Embryonic facial prominence (tissue), 1 donor: ENCODE measurements around the gene FNIP2.
"Not testable (repeated sequence)": the region's sequence is repeated elsewhere in the genome, so short reads cannot be mapped to it uniquely, and the experiment has no call there.

ENCODE experiments used
- DNase-seq: peaks from one replicate; pipeline ENCODE4 v3.0.0-alpha.2; 2016; ENCODE audit errors: extremely low spot score

Gene FNIP2

GRCh38 chr4:158912806-158913205 lies 144.0 kb downstream of the FNIP2 start:
- no peak for DNase-seq

GRCh38 chr4:158913766-158914165 lies 144.9 kb downstream of the FNIP2 start:
- no peak for DNase-seq

GRCh38 chr4:158914218-158914617 lies 145.4 kb downstream of the FNIP2 start:
- DNase-seq, result no peak

GRCh38 chr4:158915683-158916241 lies 146.9 kb downstream of the FNIP2 start:
- DNase-seq, result no peak

GRCh38 chr4:158920452-158920996 lies 151.7 kb downstream of the FNIP2 start:
- not testable (repeated sequence) for DNase-seq

- DNase-seq, result not testable (repeated sequence)
Measured at GRCh38 chr4:158927774-158928173, 158.9 kb downstream of the FNIP2 start.

GRCh38 chr4:158929939-158930638 lies 161.3 kb downstream of the FNIP2 start:
- DNase-seq, result no peak

- no peak for DNase-seq
Measured at GRCh38 chr4:158930639-158930972, 161.8 kb downstream of the FNIP2 start.

- no peak for DNase-seq
Measured at GRCh38 chr4:158933236-158933635, 164.4 kb downstream of the FNIP2 start.

GRCh38 chr4:158934996-158935669 lies 166.3 kb downstream of the FNIP2 start:
- DNase-seq, result no peak

GRCh38 chr4:158936238-158936637 lies 167.4 kb downstream of the FNIP2 start:
- DNase-seq, result no peak

- no peak for DNase-seq
Measured at GRCh38 chr4:158938220-158939044, 169.6 kb downstream of the FNIP2 start.

- no peak for DNase-seq
Measured at GRCh38 chr4:158940271-158940670, 171.4 kb downstream of the FNIP2 start.

GRCh38 chr4:158941321-158941720 lies 172.5 kb downstream of the FNIP2 start:
- no peak for DNase-seq

GRCh38 chr4:158941895-158942294 lies 173.1 kb downstream of the FNIP2 start:
- DNase-seq, result no peak

GRCh38 chr4:158945529-158946108 lies 176.8 kb downstream of the FNIP2 start:
- no peak for DNase-seq

- DNase-seq, result no peak
Measured at GRCh38 chr4:158946825-158947224, 178.0 kb downstream of the FNIP2 start.

- DNase-seq, result no peak
Measured at GRCh38 chr4:158948071-158948470, 179.2 kb downstream of the FNIP2 start.

- no peak for DNase-seq
Measured at GRCh38 chr4:158949099-158949498, 180.3 kb downstream of the FNIP2 start.

GRCh38 chr4:158952221-158952774 lies 183.5 kb downstream of the FNIP2 start:
- not testable (repeated sequence) for DNase-seq

- DNase-seq, result not testable (repeated sequence)
Measured at GRCh38 chr4:158956345-158956744, 187.5 kb downstream of the FNIP2 start.
